CD4-positive, alpha-beta T cell (primary cell): Measurements from ENCODE around the gene MGRN1. TPM values are rescaled to one million over a fixed set of nuclear protein-coding genes. Genes with fewer than 3 reads are reported as not detected.

Experiments used
- ATAC-seq: fragments of 200-7000 bp; cut with Tn5 transposase; one replicate; pipeline ENCODE4 v1.10.0; 2022; ENCODE audit warnings: mild to moderate bottlenecking; ENCODE audit not compliant: poor library complexity
- CTCF ChIA-PET: fragments of 350-600 bp; sonication (Branson Sonifier 250); formaldehyde crosslinking; loops from one replicate; lab custom pipeline; 2021; ENCODE audit warnings: antibody characterized with exemption, inconsistent platforms; lab: Charles Lee
- POLR2A ChIA-PET: fragments of 350-600 bp; sonication (Branson Sonifier 250); formaldehyde crosslinking; loops from one replicate; lab custom pipeline; 2021; ENCODE audit warnings: antibody characterized with exemption, inconsistent platforms; lab: Charles Lee
- DNase-seq, 14 experiments: peaks; one replicate each; pipeline ENCODE4 v3.0.0-alpha.2; 2013 to 2020; ENCODE audit warnings: mixed read lengths in 2 of 14
- H3K27ac ChIP-seq, 2 donors: one replicate each; pipeline versions ENCODE4 v1.5.1 to v1.7.0; 2013; ENCODE audit warnings: low read length in 2 of 2, low read depth in 1 of 2, mild to moderate bottlenecking in 1 of 2
- H3K27me3 ChIP-seq, 2 experiments: 1 replicate in 1 of 2; 2 replicates in 1 of 2; pipeline versions ENCODE4 v1.6.1 to v1.7.0; 2013; ENCODE audit warnings: low read length in 2 of 2, control low read depth in 1 of 2, mild to moderate bottlenecking in 1 of 2, moderate library complexity in 1 of 2; ENCODE audit not compliant: insufficient read depth in 2 of 2, control insufficient read depth in 1 of 2
- H3K36me3 ChIP-seq: one replicate; pipeline ENCODE4 v1.6.1; 2013; ENCODE audit warnings: low read length, control low read depth; ENCODE audit not compliant: insufficient read depth
- H3K4me1 ChIP-seq: one replicate; pipeline ENCODE4 v1.6.1; 2013; ENCODE audit warnings: low read length, control low read depth; ENCODE audit not compliant: insufficient read depth
- H3K4me3 ChIP-seq: one replicate; pipeline ENCODE4 v1.5.1; 2013; ENCODE audit warnings: mild to moderate bottlenecking, low read length, moderate library complexity
- H3K9me3 ChIP-seq, 2 experiments: 1 replicate in 1 of 2; 2 replicates in 1 of 2; pipeline versions ENCODE4 v1.6.1 to v1.7.0; 2013; ENCODE audit warnings: low read length in 2 of 2, mild to moderate bottlenecking in 2 of 2, control low read depth in 1 of 2, moderate library complexity in 1 of 2; ENCODE audit not compliant: control insufficient read depth in 1 of 2, insufficient read depth in 1 of 2
- H3K27ac Mint-ChIP-seq: one replicate; pipeline ENCODE4 v1.8.0; 2020; ENCODE audit warnings: mixed read lengths
- H3K27me3 Mint-ChIP-seq: one replicate; pipeline ENCODE4 v1.8.0; 2021; ENCODE audit warnings: mixed read lengths
- H3K36me3 Mint-ChIP-seq: one replicate; pipeline ENCODE4 v1.8.0; 2021; ENCODE audit warnings: low read depth, mixed read lengths
- H3K4me1 Mint-ChIP-seq: one replicate; pipeline ENCODE4 v1.8.0; 2021; ENCODE audit warnings: low read depth, mixed read lengths
- H3K4me3 Mint-ChIP-seq: one replicate; pipeline ENCODE4 v1.8.0; 2020; ENCODE audit warnings: mild to moderate bottlenecking, mixed read lengths
- H3K9me3 Mint-ChIP-seq: one replicate; pipeline ENCODE4 v1.8.0; 2020; ENCODE audit warnings: mixed read lengths
- intact Hi-C, 2 experiments: fragments of 100-400 bp; cut with DNase I in 1 of 2; cut with micrococcal nuclease in 1 of 2; formaldehyde crosslinking; loops; one replicate each; pipeline versions ENCODE4 v1.15.1 to v1.9.0; 2023 to 2025; cut with DNase I, micrococcal nuclease
- total RNA-seq, 174 experiments: library from RNA in 2 of 174; stranded (reverse) in 2 of 174; gene quantifications; one replicate each; pipeline ENCODE4 v1.2.3 and lab custom pipeline; 2021 to 2026
- TF ChIP-seq, protein P1 (sequence below): fragments of 200-600 bp; IDR thresholded peaks from one replicate; pipeline ENCODE4 v1.8.0; 2022; ENCODE audit warnings: antibody characterized with exemption, mild to moderate bottlenecking

MGRN1 gene
- total RNA-seq, 2 experiments from 2014 or later = 45.9 to 48.6 TPM

DNA sequence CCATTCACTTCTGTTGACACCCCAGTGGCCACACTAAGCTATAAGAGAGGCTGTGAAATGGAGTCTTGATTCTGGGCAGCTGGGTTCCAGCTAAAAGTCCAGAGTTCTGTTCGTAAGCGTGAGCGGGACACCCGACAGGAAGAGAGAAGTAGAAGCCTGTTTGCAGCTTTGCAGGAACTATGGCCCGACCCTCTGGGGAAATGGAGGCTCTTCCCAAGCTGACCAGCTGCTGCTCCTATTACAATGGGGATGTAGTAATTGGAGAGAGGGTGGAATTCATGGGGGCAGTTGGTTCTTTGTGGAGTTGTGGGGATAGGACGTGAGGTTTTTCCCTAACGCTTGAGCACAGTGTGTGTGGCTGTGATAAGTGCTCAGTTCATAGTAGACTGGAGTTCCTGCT is 38.3 kb upstream of the MGRN1 start:
- H3K4me1 ChIP-seq = peaks cover 3% of the 10 kb centered on the region
- H3K27ac ChIP-seq = no peak overlapping the region
- TF ChIP-seq, protein P1, sequence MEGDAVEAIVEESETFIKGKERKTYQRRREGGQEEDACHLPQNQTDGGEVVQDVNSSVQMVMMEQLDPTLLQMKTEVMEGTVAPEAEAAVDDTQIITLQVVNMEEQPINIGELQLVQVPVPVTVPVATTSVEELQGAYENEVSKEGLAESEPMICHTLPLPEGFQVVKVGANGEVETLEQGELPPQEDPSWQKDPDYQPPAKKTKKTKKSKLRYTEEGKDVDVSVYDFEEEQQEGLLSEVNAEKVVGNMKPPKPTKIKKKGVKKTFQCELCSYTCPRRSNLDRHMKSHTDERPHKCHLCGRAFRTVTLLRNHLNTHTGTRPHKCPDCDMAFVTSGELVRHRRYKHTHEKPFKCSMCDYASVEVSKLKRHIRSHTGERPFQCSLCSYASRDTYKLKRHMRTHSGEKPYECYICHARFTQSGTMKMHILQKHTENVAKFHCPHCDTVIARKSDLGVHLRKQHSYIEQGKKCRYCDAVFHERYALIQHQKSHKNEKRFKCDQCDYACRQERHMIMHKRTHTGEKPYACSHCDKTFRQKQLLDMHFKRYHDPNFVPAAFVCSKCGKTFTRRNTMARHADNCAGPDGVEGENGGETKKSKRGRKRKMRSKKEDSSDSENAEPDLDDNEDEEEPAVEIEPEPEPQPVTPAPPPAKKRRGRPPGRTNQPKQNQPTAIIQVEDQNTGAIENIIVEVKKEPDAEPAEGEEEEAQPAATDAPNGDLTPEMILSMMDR = no peak
- H3K9me3 Mint-ChIP-seq = no peaks in the 10 kb centered on the region
- intact Hi-C loops = loop anchor here in 1 of 2 experiments (10.0 kb wide), 1 partner anchor 301 kb away; no protein-coding TSS in a partner anchor
- ATAC-seq = no peak
- CTCF ChIA-PET = interaction anchor here (0.7 to 1.9 kb wide), 5 partner anchors 38 to 110 kb away, joined by 3 to 9 read pairs (median 4); partner anchors contain the start of gene MGRN1
- H3K4me1 Mint-ChIP-seq = no peaks in the 10 kb centered on the region
- POLR2A ChIA-PET = interaction anchor here (1.1 to 1.3 kb wide), 2 partner anchors 81 to 110 kb away, joined by 3 to 7 read pairs; partner anchors contain the start of gene HMOX2
- peaks cover 0 to 8% of the 10 kb centered on the region in 2 experiments for H3K27me3 ChIP-seq
- no peak for DNase-seq
- peaks cover 0 to 4% of the 10 kb centered on the region in 2 experiments for H3K9me3 ChIP-seq
- H3K27ac Mint-ChIP-seq = no peak overlapping the region
- no peak overlapping the region for H3K4me3 ChIP-seq
- no peaks in the 10 kb centered on the region for H3K36me3 ChIP-seq
- no peak overlapping the region for H3K4me3 Mint-ChIP-seq
- H3K36me3 Mint-ChIP-seq = no peaks in the 10 kb centered on the region
- peaks cover 8% of the 10 kb centered on the region for H3K27me3 Mint-ChIP-seq

DNA sequence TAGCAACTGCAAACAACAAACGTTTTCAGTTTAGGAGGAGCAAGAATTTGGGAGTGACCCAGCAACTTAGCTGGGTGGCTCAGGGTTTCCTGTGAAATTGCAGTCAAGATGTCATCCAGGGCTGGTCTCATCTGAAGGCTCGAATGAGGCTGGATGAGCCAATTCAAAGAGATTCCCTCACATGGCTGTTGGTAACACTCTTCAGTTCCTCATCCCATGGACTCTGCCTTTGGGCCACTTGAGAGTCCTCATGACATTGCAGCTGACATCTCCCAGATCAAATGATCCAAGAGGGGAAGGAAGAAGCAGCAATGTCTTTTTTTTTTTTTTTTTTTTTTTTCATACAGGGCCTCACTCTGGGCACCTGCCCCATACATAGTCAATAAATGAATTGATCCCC is 36.2 kb upstream of the MGRN1 start:
- no peak for DNase-seq
- TF ChIP-seq, protein P1 = no peak
- Histone ChIP-seq H3K4me1 (peaks cover 3% of the 10 kb centered on the region), H3K27ac (no peak overlapping the region), H3K9me3 (peaks cover 0 to 4% of the 10 kb centered on the region in 2 experiments), H3K4me3 (no peak overlapping the region), H3K27me3 (peaks cover 0 to 8% of the 10 kb centered on the region in 2 experiments), H3K36me3 (no peaks in the 10 kb centered on the region)
- POLR2A ChIA-PET = no interaction called here
- no peak for ATAC-seq
- Mint-ChIP-seq H3K4me1 (no peaks in the 10 kb centered on the region), H3K36me3 (no peaks in the 10 kb centered on the region), H3K27me3 (peaks cover 8% of the 10 kb centered on the region), H3K9me3 (no peaks in the 10 kb centered on the region), H3K4me3 (no peak overlapping the region), H3K27ac (no peak overlapping the region)
- CTCF ChIA-PET = no interaction called here
- intact Hi-C loops = loop anchor here in 1 of 2 experiments (10.0 kb wide), 1 partner anchor 304 kb away; no protein-coding TSS in a partner anchor

DNA sequence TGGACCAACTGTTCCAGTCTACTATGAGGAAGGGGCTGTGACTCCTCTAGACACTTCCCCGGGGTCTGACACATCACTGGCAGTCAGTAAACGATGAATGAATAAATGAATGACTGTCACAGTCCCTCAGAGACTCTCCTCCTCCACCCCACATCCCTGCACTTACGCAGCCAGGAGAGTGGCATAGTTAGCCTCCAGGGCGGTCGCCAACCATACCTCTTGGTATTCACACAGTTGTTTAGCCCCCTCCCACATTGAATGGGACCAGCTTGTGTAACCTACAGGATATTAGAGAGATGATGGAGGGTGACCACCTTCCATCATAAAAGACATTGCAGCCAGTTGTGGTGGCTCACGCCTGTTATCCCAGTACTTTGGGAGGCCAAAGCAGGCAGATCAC is 35.7 kb upstream of the MGRN1 start:
- ATAC-seq (no peak), DNase-seq (no peak)
- Mint-ChIP-seq H3K9me3 (no peaks in the 10 kb centered on the region), H3K4me1 (no peaks in the 10 kb centered on the region), H3K27ac (no peak overlapping the region), H3K27me3 (peaks cover 8% of the 10 kb centered on the region), H3K4me3 (no peak overlapping the region), H3K36me3 (no peaks in the 10 kb centered on the region)
- H3K36me3 ChIP-seq = no peaks in the 10 kb centered on the region
- peaks cover 0 to 8% of the 10 kb centered on the region in 2 experiments for H3K27me3 ChIP-seq
- intact Hi-C loops = loop anchor here in 1 of 2 experiments (10.0 kb wide), 1 partner anchor 304 kb away; no protein-coding TSS in a partner anchor
- H3K9me3 ChIP-seq = peaks cover 0 to 4% of the 10 kb centered on the region in 2 experiments
- H3K4me3 ChIP-seq = no peak overlapping the region
- TF ChIP-seq, protein P1 = no peak
- H3K4me1 ChIP-seq = peaks cover 3% of the 10 kb centered on the region
- CTCF ChIA-PET = no interaction called here
- POLR2A ChIA-PET = no interaction called here
- H3K27ac ChIP-seq = no peak overlapping the region
